ENCODE results near the gene EPSTI1.
"Not testable (repeated sequence)": the region's sequence is repeated elsewhere in the genome, so short reads cannot be mapped to it uniquely, and the experiment has no call there.

The EPSTI1 gene, protein sequence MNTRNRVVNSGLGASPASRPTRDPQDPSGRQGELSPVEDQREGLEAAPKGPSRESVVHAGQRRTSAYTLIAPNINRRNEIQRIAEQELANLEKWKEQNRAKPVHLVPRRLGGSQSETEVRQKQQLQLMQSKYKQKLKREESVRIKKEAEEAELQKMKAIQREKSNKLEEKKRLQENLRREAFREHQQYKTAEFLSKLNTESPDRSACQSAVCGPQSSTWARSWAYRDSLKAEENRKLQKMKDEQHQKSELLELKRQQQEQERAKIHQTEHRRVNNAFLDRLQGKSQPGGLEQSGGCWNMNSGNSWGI

GRCh38 chr13:42991898-42992763 is at the start of gene EPSTI1:
Gene EPSTI1, minus strand, starts transcription at chr13:42992241. Its CDS starts 76 bp downstream, at chr13:42992165.
- DNase-seq (ENCODE audit: low spot score): no peak

- DNase-seq (ENCODE audit: low spot score): no peak
These were observed 49.4 kb upstream of the EPSTI1 start for GRCh38 chr13:43041369-43041921.

DNA sequence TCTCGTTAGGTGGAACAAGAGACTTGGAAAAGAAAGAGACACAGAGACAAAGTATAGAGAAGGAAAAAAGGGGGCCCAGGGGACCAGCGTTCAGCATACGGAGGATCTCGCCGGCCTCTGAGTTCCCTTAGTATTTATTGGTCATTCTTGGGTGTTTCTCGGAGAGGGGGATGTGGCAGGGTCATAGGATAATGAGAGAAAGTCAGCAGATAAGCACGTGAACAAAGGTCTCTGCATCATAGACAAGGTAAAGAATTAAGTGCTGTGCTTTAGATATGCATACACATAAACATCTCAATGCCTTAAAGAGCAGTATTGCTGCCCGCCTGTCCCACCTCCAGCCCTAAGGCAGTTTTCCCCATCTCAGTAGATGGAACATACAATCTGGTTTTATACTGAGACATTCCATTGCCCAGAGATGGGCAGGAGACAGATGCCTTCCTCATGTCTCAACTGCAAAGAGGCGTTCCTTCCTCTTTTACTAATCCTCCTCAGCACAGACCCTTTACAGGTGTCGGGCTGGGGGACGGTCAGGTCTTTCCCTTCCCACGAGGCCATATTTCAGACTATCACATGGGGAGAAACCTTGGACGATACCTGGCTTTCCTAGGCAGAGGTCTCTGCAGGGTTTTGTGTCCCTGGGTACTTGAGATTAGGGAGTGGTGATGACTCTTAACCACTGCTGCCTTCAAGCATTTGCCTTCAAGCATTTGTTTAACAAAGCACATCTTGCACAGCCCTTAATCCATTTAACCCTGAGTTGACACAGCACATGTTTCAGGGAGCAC is 48.7 kb upstream of the EPSTI1 start:
- DNase-seq (ENCODE audit: low spot score): not testable (repeated sequence)

GRCh38 chr13:43039966-43040365 is 47.9 kb upstream of the EPSTI1 start:
- no peak for DNase-seq (ENCODE audit: low spot score)

DNA sequence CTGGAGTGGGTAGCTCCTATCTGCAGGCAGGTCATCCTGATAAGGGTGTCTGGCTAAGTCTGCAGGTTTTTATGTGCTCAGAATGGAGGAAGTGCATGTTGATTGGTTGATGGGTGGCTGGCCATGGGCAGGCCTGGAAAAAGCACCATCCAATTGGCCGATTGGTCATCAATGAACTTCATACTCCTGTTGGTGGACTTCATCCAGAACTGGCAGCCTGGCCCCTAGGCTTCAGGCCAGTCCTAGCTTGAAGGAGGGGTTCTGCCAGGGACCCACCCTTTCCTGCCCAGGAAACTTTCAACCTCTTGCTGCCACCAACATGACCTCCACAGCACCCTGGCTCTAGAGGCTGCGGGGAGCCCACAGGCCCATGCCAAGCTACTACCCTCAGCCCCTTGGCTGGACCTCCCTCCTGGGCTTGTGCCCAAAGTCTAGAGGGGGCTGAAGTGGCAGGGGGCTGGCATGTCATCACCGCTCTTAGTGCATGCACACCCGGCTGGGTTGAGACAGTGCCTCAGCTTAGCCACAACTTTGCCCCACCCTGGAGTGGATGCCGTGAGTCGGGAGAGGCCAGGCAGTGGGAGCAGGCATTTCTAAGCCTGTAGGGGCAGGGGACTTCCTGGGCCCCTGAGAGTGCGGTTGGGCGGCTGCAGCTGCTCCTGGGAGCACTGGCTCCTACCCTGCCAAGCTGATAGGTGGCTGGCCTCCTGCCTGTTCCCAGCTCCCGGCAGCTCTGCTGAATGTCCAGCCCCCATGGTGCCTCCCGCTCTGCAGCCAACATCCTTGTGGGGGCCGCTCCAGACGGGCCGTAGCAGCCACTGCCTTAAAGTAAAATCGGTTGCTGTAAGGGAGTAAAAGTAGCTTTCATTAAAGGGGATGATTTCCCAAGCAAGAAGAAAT is 44.6 kb upstream of the EPSTI1 start:
- no peak for DNase-seq (ENCODE audit: low spot score)

DNA sequence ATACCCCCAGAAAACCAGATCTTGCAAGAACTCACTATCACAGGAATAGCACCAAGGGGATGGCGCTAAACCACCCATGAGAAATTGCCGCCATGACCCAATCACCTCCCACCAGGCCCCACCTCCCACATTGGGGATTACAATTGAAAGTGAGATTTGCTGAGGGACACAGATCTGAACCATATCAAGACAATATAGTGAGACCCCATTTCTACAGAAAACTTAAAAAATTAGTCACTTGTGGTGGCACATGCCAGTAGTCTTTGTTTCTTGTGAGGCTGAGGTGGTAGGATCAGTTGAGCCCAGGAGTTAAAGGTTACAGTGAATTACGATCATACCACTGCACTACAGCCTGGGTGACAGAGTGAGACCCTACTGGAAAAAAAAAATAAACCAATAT is 41.0 kb upstream of the EPSTI1 start:
- DNase-seq (ENCODE audit: low spot score): no peak

GRCh38 chr13:43031881-43032280 is 39.8 kb upstream of the EPSTI1 start:
- DNase-seq (ENCODE audit: low spot score): no peak

DNA sequence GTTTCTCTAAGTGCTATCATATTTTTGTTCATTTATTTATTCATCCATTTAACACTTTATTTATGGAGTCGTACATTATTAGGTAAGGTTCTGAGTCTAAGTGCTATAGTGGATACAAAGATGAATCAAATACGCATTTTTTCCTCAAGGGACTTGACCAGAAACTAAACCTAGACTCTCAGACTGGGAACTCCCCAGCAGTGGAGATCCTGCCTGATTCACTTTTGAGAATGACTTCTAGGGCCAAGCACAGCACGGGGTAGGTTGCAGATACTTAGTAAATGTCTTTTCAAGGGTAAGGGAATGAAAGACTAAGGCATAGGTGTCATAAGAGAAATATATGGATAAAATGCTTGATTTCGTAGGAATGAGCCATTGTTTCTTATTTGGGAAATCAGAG is 38.5 kb upstream of the EPSTI1 start:
- DNase-seq (ENCODE audit: low spot score): no peak

GRCh38 chr13:43026262-43026661 is 34.2 kb upstream of the EPSTI1 start:
- DNase-seq (ENCODE audit: low spot score): no peak

GRCh38 chr13:43023289-43023963 is 31.4 kb upstream of the EPSTI1 start, which contains the start of gene DNAJC15:
Gene DNAJC15, plus strand, starts transcription at chr13:43023586. Its CDS starts 41 bp downstream, at chr13:43023627.
- DNase-seq (ENCODE audit: low spot score): peak; percentile 54

DNA sequence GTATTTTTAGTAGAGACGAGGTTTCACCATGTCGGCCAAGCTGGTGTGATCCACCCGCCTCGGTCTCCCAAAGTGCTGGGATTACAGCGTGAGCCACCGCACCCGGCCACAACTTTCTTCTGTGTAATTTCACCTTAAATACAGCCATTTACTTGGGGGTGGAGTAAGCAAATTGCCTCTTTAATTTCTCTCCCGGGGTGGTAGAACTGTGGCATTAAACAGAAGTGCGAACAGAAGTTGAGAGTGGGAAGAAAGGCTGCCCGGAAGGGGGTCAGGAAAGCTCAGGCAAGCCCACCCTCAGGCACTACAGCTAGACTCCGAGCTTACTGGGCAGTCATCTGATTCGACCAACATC is 30.9 kb upstream of the EPSTI1 start:
- no peak for DNase-seq (ENCODE audit: low spot score)

GRCh38 chr13:43021926-43022670 is 30.1 kb upstream of the EPSTI1 start:
- no peak for DNase-seq (ENCODE audit: low spot score)

DNA sequence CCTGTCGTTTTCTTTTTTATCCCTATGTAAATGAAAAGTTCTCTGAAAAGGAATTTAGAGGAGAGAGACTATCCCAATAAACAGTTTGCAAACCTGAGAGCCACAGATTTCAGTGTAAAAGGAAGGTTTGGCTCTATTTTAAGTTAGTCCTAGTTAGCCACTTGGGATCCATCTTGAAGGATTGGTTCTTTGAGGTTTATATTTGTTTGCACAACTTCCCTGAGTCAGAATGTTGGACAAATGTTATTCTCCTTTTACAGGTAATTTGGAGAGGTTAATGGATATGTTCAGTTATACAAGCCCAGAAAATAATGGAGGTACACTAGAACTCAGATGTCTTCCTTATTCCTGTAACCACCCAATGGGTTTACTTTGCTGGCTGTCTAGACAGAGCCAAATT is 28.8 kb upstream of the EPSTI1 start:
- no peak for DNase-seq (ENCODE audit: low spot score)

GRCh38 chr13:43019811-43020210 is 27.8 kb upstream of the EPSTI1 start:
- no peak for DNase-seq (ENCODE audit: low spot score)

- DNase-seq (ENCODE audit: low spot score): no peak
These were observed 24.2 kb upstream of the EPSTI1 start for GRCh38 chr13:43016226-43016625.

DNA sequence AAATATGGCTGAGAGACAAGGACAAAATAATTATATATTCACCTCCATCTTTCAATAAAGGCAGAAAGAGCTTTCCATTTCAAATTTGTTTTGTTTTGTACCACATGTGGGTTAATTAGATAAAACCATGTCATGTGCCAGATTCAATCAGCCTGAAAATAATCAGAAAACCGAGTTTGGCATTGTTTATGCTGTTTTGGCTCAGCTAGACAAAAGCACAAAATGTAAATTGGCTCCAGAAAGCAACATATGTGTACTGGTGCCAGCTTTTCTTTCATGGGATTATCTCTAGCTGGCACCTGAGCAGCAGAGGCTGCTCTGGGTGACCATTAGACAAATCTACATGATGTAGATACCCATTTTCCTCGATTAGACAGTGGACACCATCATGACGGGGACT is 22.1 kb upstream of the EPSTI1 start:
- DNase-seq (ENCODE audit: low spot score): no peak

GRCh38 chr13:43009506-43009905 is 17.5 kb upstream of the EPSTI1 start:
- DNase-seq (ENCODE audit: low spot score): no peak

- DNase-seq (ENCODE audit: low spot score): no peak
These were observed 16.6 kb upstream of the EPSTI1 start for GRCh38 chr13:43008596-43008995.

- no peak for DNase-seq (ENCODE audit: low spot score)
These were observed 15.0 kb upstream of the EPSTI1 start for GRCh38 chr13:43006893-43007631.

Data from COLO829 (cell line).